ENCODE data around the gene EIF3J.
"Not testable (repeated sequence)": the region's sequence is repeated elsewhere in the genome, so short reads cannot be mapped to it uniquely, and the experiment has no call there.

EIF3J gene

GRCh38 chr15:44536962-44537734, at the start of gene EIF3J:
Gene EIF3J (plus strand): TSS chr15:44537147. CDS start chr15:44537195, 48 bp downstream.
- peak; percentile 86 for DNase-seq (ENCODE audit: low read depth)

- DNase-seq (ENCODE audit: low read depth) = no peak
Measured at GRCh38 chr15:44489464-44489863, 47.5 kb upstream of the EIF3J start.

DNA sequence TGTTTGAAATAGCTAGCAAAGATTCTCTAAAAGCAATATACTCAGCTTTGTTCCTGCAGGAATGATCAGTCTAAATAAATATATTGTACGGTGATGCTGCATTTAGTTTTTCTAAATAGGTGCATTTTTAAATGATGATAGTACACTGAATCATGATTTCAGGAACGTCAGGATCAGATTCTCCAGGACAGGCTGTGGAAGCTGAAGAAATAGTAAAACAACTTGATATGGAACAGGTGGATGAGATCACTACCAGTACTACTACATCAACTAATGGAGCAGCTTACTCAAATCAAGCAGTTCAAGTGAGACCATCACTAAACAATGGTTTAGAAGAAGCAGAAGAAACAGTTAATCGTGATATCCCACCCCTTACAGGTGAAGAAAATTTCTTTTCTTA, 46.3 kb upstream of the EIF3J start:
- DNase-seq (ENCODE audit: low read depth) = no peak

DNA sequence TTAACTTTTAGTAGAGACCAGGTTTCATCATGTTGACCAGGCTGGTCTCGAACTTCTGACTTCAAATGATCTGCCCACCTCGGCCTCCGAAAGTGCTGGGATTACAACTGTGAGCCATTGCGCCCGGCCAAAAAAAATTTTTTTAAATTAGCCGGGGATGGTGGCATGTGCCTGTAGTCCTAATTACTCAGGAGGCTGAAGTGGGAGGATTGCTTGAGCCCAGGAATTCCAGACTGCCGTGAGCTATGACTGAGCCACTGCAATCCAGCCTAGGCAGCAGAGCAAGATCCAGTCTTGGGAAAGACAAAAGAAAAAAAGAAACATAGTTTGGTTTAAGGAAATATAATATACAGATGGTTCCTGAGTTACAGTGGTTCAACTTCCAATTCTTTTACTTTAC, 44.9 kb upstream of the EIF3J start:
- DNase-seq (ENCODE audit: low read depth) = no peak

- no peak for DNase-seq (ENCODE audit: low read depth)
Measured at GRCh38 chr15:44492672-44493071, 44.3 kb upstream of the EIF3J start.

GRCh38 chr15:44495562-44495961, 41.4 kb upstream of the EIF3J start:
- no peak for DNase-seq (ENCODE audit: low read depth)

DNA sequence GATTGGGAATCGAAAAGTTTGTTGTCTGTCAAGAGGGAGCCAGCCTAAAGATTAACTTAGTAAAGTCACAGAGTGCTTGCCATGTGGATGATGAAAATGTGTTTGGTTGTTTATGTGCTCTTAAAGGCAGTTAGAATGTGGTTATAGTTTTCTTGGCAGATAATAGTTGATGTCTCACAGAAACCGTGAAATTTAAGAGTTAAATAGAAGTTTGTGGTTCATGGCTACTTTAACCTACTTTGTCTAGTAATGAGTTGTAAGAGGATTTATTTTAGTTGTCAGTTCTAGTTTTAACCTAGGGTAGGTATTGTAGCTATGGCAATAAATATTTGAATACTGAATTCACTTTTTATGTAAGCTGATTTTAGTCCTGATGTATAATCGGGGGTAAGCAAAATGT, 36.4 kb upstream of the EIF3J start:
- DNase-seq (ENCODE audit: low read depth) = no peak

GRCh38 chr15:44501768-44502366, 35.1 kb upstream of the EIF3J start:
- no peak for DNase-seq (ENCODE audit: low read depth)

GRCh38 chr15:44516436-44516835, 20.5 kb upstream of the EIF3J start:
- no peak for DNase-seq (ENCODE audit: low read depth)

DNA sequence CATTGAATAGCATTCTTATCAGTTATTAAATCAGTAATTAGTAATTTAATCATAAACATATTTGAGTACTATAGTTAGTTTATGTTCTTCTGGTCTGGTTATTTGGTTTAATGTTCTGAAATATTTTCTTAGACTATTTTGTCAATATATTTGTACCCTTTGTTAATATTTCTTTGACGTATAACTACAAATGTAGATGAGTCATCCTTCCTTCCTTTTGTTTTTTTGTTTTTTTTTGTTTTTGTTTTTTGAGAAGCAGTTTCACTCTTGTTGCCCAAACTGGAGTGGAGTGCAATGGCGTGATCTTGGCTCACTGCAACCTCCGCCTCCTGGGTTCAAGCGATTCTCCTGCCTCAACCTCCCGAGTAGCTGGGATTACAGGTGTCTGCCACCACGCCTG, 17.4 kb upstream of the EIF3J start:
- DNase-seq (ENCODE audit: low read depth) = no peak

GRCh38 chr15:44525018-44525417, 11.9 kb upstream of the EIF3J start:
- DNase-seq (ENCODE audit: low read depth) = no peak

DNA sequence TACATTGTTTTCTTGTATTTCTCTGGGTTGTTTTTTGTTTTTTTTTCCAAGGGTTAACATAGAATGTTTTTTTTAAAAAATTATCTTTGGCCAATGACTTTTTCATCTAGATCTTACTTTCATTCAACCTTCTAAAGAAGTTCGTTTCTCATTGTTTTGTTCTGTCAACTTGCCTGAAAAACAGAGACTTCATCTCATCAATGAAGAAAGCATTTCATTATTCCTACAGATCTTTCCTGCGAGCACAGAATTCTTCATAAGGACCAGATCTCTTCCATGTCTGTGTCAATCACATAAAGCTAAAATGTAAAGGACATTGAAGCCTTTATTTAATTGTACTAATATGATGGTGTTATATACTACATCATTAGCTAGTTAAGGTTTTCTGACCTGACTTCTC, 9.7 kb upstream of the EIF3J start:
- DNase-seq (ENCODE audit: low read depth) = no peak

DNA sequence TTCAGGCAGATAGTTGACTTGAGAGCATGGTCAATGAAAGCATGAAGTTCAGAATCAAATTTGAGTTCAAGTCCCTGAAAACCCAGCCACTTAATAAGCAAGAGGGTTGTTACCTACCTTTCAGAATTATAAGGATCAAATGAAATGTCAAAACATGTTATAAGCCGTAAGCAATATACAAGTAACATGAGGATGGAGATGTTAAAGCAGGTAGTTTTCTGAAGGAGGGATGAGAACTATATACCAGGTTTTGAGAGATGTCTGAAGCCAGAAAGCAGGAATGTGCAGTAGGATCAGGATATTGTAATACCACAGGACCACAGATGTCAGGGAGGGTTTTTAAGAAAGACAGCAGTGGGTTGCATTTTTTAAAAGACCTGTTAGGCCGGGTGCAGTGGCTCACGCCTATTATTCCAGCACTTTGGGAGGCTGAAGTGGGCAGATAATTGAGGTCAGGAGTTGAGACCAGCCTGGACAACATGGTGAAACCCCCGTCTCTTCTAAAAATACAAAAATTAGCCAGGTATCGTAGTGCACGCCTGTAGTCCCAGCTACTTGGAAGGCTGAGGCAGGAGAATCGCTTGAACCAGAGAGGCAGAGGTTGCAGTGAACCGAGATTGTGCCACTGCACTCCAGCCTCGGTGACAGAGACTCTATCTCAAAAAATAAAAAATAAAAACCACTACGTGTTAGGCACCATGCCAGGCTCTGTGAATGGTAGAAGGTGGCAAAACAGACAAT, 6.9 kb upstream of the EIF3J start:
- no peak for DNase-seq (ENCODE audit: low read depth)

DNA sequence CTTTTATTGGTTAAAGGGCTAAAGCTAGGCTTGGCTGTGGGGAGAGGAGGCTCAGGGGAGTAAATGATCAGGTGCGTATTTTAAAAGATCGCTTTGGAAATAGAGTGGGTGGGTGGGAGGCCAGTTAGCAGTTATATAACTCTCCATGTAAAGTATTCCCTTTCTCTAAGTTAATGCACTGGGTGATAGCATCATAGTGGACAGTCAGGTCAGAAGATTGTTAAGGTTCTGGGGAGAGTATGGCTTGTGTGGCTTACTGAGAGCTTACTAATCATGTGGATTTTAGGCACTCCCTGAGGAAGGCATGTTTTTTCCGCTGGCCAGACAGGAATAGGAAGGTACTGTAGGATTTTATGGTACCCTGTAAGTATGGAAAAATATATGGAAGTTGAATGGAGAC, 6.3 kb upstream of the EIF3J start:
- no peak for DNase-seq (ENCODE audit: low read depth)

GRCh38 chr15:44532275-44532674, 4.7 kb upstream of the EIF3J start:
- DNase-seq (ENCODE audit: low read depth) = not testable (repeated sequence)

DNA sequence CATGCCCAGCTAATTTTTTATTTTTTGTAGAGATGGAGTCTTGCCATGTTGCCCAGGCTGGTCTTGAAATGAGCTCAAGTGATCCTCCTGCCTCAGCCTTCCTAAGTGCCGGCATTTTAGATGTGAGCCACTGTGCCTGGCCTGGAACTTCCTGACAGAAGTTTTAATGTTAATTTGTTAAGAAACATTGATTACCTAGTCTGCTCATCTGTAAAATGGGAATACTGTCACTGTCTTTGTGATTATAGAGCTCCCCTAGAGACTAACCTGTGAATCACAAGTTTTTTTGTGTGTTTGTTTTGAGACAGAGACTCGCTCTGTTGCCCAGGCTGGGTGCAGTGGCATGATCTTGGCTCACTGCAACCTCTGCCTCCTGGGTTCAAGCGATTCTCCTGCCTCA, 4.3 kb upstream of the EIF3J start:
- no peak for DNase-seq (ENCODE audit: low read depth)

- no peak for DNase-seq (ENCODE audit: low read depth)
Measured at GRCh38 chr15:44535092-44535491, 1.9 kb upstream of the EIF3J start.

DNA sequence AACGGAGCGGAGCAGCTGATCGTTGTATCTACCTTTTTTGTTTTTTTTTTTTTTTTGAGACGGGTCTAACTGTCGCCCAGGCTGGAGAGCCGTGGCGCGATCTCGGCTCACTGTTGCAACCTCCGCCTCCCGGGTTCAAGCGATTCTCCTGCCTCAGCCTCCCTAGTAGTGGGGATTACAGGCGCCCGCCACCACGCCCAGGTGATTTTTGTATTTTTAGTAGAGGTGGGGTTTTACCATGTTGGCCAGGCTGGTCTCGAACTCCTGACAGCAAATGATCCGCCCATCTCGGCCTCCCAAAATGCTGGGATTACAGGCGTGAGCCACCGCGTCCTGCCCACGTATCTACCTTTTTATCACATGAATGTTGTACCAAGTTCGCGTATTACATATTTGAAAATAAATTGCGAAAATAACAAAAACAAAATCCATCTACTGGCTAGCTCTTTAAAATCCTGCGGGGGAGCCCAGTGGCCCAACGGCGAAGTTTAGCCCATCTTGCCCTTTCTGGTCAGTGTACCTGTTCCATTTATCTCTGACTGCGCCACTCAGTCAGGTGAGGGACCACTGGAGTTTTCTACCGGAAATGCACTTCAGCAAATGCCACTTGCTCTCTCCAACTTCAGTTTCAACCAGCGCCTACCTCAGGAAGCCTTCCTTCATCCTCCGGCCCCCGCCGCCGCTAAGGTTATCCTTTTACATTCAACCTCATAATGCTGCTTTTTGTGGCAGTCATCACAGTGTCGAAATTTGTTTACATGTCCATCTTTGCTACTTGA, 1.2 kb upstream of the EIF3J start:
- DNase-seq (ENCODE audit: low read depth) = no peak

GRCh38 chr15:44536302-44536961, 515 bp upstream of the EIF3J start:
- DNase-seq (ENCODE audit: low read depth) = no peak

- no peak for DNase-seq (ENCODE audit: low read depth)
Measured at GRCh38 chr15:44537735-44538240, 841 bp downstream of the EIF3J start.

DNA sequence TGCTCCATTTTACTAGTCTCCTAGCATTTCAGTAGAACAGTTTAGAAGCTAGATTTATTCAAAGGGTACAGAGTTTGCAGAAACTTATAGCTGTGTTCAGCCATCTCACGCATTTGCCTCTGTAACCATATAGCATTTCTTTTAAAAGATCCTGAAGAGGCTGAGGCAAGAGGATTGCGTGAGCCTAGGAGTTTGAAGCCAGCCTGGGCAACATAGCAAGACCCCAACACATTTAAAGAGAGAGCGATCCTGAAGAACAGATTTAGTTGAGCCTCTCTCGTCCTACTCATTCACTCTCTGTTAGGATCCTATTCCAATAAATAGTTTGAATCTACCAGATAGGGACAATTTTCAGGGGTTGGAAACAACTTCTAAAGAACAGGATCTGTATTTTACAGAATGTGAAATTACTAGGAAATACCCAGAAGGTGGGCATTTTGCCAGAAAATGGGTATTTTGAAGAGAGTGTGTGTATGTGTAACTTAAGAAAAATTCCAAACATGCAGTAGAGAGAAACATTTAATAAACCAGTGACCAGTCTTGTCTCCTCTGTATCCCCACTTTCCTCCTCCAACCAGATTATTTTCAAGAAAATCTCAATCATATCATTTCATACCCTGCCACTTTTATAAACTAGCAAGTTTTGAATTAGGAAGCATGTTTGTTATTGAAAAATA, 4.5 kb downstream of the EIF3J start:
- no peak for DNase-seq (ENCODE audit: low read depth)

All from stimulated activated CD8-positive, alpha-beta memory T cell treated with anti-CD3 and anti-CD28 coated beads, Interleukin-12 subunit alpha, Interleukin-12 subunit beta, amount 100 ng/mL, for 1 hour (primary cell).